K562 (cell line): ENCODE data around the gene GPR152. TPM values are rescaled to one million over a fixed set of nuclear protein-coding genes. Genes with fewer than 3 reads are reported as not detected.
A peak's percentile ranks its signal among the peaks of the same experiment; 100 is the strongest.

ENCODE experiments used
- CBX2 ChIP-seq: fragments of 200-600 bp; sonication (generic); IDR thresholded peaks from one replicate; pipeline ENCODE4 v1.6.1; 2012; ENCODE audit warnings: mild to moderate bottlenecking, low read length, inconsistent platforms; ENCODE audit not compliant: insufficient read depth, poor library complexity, severe bottlenecking
- FOXP1 ChIP-seq: sonication (generic); formaldehyde crosslinking; IDR thresholded peaks from 2 replicates; pipeline ENCODE4 v1.8.0; 2022; ENCODE audit warnings: mild to moderate bottlenecking, missing genetic modification reagents
- HMGN3 ChIP-seq: IDR thresholded peaks from 2 replicates; pipeline ENCODE4 v1.6.1; 2011; ENCODE audit warnings: borderline replicate concordance, low read depth, mild to moderate bottlenecking, mixed read lengths, low read length; ENCODE audit not compliant: insufficient read length; ENCODE audit errors: extremely low read depth
- HNRNPLL ChIP-seq: fragments of 200-400 bp; formaldehyde crosslinking; IDR thresholded peaks from 2 replicates; pipeline ENCODE4 v1.6.1; 2017; ENCODE audit warnings: low read length, low read depth, mild to moderate bottlenecking; ENCODE audit not compliant: poor library complexity, severe bottlenecking
- RBM22 ChIP-seq: fragments of 200-400 bp; formaldehyde crosslinking; IDR thresholded peaks from 2 replicates; pipeline ENCODE4 v1.6.1; 2018; ENCODE audit warnings: low read length, low read depth; ENCODE audit not compliant: poor library complexity, severe bottlenecking
- SAP30 ChIP-seq: fragments of 200-600 bp; sonication (generic); IDR thresholded peaks from 2 replicates; pipeline ENCODE4 v1.6.1; 2012; ENCODE audit warnings: borderline replicate concordance, low read depth, mild to moderate bottlenecking, moderate library complexity, low read length, control low read depth, inconsistent platforms; ENCODE audit not compliant: insufficient read depth, poor library complexity, severe bottlenecking
- SMARCB1 ChIP-seq: IDR thresholded peaks from 2 replicates; pipeline ENCODE4 v1.6.1; 2011; ENCODE audit warnings: improper control_type of control experiment, low read depth; ENCODE audit not compliant: insufficient read length
- THRAP3 ChIP-seq: fragments of 450-650 bp; IDR thresholded peaks from 2 replicates; pipeline ENCODE4 v1.6.1; 2016; ENCODE audit warnings: mild to moderate bottlenecking, inconsistent platforms, borderline replicate concordance
- ZNF224 ChIP-seq: sonication (generic); formaldehyde crosslinking; IDR thresholded peaks from 2 replicates; pipeline ENCODE4 v1.8.0; 2022; ENCODE audit warnings: mild to moderate bottlenecking, missing genetic modification reagents
- ZNF584 ChIP-seq: fragments of 200-800 bp; sonication (Bioruptor generic); IDR thresholded peaks from 2 replicates; pipeline ENCODE4 v1.6.1; 2016; ENCODE audit warnings: low read depth, mild to moderate bottlenecking, missing genetic modification characterization, missing compliant biosample characterization
- ZNF609 ChIP-seq: sonication (generic); formaldehyde crosslinking; IDR thresholded peaks from 2 replicates; pipeline ENCODE4 v1.8.1; 2023; ENCODE audit warnings: missing genetic modification reagents, mild to moderate bottlenecking, borderline replicate concordance
- polyA plus RNA-seq, 8 experiments: library from polyadenylated mRNA; depleted of rRNA in 4 of 8; stranded (reverse) in 5 of 8; unstranded in 3 of 8; fragments of >200 nt; fragmentation: Nextera tagmentation in 2 of 8; fragmentation: Illumina TruSeq in 1 of 8; extraction: Ambion mirVana in 2 of 8; extraction: Trizol in 1 of 8; gene quantifications; 2 replicates each; pipeline versions ENCODE4 v1.2.1 to v1.2.3, GENCODE V29; 2011 to 2014; ENCODE audit warnings: inconsistent platforms in 1 of 8, missing spikeins in 1 of 8
- total RNA-seq, 7 experiments: library from RNA; depleted of rRNA in 6 of 7; stranded (reverse); fragments of >200 nt in 6 of 7; fragmentation: Illumina TruSeq in 2 of 7; extraction: Trizol in 2 of 7; gene quantifications; 2 replicates each; pipeline versions ENCODE4 v1.2.1 to v1.2.3, GENCODE V29; 2011 to 2021; ENCODE audit warnings: low replicate concordance in 1 of 7
- TF ChIP-seq, protein P1 (sequence below): sonication (generic); formaldehyde crosslinking; IDR thresholded peaks from 2 replicates; pipeline ENCODE4 v1.8.1; 2023; ENCODE audit warnings: mild to moderate bottlenecking, missing genetic modification reagents, moderate library complexity
- TF ChIP-seq, protein P2 (sequence below): fragments of 450-650 bp; IDR thresholded peaks from 2 replicates; pipeline ENCODE4 v1.6.1; 2017; ENCODE audit warnings: antibody characterized with exemption, mild to moderate bottlenecking

GPR152 gene
- total and polyA plus RNA-seq, 9 of the 15 experiments (the other 6 are each of a cell fraction or from before 2014, with no cell fraction given): not detected

DNA sequence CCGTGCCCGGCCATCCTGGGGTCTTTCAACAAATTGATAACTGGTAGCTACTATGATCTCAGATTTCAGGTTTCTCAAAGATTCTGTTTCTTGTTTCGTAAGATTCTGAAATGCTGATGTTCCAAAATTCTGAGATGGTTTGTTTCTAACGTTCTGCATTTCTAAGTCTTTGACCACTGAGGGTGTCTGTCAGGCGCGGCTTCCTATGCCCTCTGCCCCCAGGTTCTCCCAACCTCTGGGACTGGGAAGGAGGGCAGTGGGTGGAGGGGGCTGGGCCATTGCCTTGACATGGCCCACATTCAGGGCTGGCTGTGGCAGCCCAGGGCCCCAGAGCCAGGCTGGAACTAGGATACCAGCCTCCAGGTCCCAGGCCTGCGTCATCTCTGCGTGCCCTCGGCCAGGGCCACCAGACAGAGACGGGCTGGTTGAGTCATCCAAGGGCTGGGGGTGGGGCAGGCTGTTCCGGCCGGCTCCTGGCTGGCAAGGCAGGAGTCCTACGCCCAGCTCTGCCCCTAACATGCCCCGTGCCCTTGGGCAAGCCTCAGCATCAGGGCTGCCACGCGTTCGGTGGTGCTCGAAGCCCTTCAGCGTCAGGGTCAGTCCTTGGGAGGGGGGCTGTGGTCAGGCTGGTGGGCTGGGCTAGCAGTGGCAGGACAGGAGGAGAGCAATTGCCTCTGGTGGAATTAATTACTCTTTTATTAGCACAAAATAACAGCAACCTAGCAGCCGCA, 11.3 kb upstream of the GPR152 start (continued):
- no peak for TF ChIP-seq ZNF609 (CRISPR knock-in tag)
- no peak for TF ChIP-seq HNRNPLL
- TF ChIP-seq CBX2: no peak
- no peak for TF ChIP-seq HMGN3
- TF ChIP-seq, protein P1, sequence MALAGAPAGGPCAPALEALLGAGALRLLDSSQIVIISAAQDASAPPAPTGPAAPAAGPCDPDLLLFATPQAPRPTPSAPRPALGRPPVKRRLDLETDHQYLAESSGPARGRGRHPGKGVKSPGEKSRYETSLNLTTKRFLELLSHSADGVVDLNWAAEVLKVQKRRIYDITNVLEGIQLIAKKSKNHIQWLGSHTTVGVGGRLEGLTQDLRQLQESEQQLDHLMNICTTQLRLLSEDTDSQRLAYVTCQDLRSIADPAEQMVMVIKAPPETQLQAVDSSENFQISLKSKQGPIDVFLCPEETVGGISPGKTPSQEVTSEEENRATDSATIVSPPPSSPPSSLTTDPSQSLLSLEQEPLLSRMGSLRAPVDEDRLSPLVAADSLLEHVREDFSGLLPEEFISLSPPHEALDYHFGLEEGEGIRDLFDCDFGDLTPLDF (CRISPR knock-in tag): no peak
- no peak for TF ChIP-seq RBM22
- no peak for TF ChIP-seq SMARCB1
- TF ChIP-seq, protein P2, sequence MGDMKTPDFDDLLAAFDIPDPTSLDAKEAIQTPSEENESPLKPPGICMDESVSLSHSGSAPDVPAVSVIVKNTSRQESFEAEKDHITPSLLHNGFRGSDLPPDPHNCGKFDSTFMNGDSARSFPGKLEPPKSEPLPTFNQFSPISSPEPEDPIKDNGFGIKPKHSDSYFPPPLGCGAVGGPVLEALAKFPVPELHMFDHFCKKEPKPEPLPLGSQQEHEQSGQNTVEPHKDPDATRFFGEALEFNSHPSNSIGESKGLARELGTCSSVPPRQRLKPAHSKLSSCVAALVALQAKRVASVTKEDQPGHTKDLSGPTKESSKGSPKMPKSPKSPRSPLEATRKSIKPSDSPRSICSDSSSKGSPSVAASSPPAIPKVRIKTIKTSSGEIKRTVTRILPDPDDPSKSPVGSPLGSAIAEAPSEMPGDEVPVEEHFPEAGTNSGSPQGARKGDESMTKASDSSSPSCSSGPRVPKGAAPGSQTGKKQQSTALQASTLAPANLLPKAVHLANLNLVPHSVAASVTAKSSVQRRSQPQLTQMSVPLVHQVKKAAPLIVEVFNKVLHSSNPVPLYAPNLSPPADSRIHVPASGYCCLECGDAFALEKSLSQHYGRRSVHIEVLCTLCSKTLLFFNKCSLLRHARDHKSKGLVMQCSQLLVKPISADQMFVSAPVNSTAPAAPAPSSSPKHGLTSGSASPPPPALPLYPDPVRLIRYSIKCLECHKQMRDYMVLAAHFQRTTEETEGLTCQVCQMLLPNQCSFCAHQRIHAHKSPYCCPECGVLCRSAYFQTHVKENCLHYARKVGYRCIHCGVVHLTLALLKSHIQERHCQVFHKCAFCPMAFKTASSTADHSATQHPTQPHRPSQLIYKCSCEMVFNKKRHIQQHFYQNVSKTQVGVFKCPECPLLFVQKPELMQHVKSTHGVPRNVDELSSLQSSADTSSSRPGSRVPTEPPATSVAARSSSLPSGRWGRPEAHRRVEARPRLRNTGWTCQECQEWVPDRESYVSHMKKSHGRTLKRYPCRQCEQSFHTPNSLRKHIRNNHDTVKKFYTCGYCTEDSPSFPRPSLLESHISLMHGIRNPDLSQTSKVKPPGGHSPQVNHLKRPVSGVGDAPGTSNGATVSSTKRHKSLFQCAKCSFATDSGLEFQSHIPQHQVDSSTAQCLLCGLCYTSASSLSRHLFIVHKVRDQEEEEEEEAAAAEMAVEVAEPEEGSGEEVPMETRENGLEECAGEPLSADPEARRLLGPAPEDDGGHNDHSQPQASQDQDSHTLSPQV: peak; percentile 96
- TF ChIP-seq THRAP3: 0 out of 2 replicates have a peak, but pooled peaks have one; percentile 62
- TF ChIP-seq ZNF584 (CRISPR knock-in tag): 0 out of 2 replicates have a peak, but pooled peaks have one; percentile 50
- TF ChIP-seq SAP30: peak; percentile 19
- TF ChIP-seq FOXP1: no peak; the same call in 1 of the 2 replicates
- TF ChIP-seq ZNF224 (CRISPR knock-in tag): no peak
